Hematopoietic multipotent progenitor cell treated with erythropoietin and hydrocortisone succinate and interleukin-3 and kit ligand, for 4 days (in vitro differentiated cells): ENCODE results near the gene JMJD4.

Experiments
- DNase-seq: peaks from one replicate; pipeline ENCODE4 v3.0.0-alpha.2; 2015

JMJD4 gene

GRCh38 chr1:227748496-227749182 is 13.5 kb upstream of the JMJD4 start:
- peak; percentile 76 for DNase-seq

GRCh38 chr1:227747948-227748495 is 12.9 kb upstream of the JMJD4 start:
- DNase-seq: no peak

DNA sequence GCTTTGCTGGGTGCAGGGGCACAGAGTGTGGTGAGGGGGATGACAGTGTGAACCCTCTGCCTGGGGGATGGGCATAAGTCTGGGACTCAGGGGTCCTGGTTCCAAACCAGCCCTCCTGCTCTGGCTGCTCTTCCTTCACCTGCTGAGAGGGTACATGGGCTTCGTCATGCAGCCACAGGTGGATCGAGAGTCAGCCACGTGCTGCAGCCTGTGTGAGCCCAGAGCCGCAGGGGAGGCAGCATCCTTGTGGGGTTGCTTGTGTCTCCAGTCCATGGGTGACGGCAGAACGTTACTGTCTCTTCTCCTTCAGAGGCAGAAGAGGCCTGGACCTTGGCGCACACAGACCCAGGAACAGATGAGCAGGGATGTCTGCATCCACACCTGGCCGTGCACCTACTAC is 12.3 kb upstream of the JMJD4 start:
- no peak for DNase-seq

DNA sequence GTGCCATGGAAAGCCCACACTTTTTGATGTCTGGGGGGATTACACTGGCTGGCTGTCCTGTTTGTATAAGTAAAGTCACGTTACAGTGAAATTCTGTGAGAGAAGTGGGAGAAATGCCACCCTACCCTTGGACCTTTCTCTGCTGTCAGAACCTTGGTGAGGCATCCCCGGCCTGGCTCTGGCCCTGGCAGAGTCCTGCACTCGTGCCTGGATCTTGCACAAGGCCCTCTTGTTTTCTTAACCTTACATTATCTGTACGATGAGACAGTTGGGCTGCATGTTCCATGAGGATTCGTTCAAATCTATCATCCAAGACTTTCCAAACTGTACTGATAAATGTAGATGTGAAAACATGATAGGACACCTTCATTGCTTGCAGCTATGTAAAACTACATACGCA is 11.6 kb upstream of the JMJD4 start:
- no peak for DNase-seq

GRCh38 chr1:227745568-227746265 is 10.6 kb upstream of the JMJD4 start:
- no peak for DNase-seq

DNA sequence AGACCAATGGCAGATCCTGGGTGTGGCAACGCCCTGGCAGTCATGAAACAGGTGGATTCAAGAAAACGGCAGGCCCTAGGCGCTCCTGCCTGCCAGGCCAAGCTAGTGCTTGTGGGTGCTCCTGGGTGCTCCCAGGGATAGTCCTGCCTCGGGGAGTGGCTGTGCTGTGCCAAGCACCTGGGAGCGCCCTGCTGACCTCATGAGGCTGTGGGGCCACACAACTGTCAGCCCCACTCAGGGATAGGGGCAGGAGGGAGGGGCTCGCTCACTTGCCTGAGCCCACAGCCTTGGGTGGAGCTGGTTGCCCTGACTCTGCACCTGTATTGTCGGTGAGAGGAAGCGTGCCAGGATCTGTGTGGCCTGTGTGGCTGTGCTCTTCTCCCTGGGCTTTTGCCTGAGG is 9.6 kb upstream of the JMJD4 start:
- DNase-seq: no peak

DNA sequence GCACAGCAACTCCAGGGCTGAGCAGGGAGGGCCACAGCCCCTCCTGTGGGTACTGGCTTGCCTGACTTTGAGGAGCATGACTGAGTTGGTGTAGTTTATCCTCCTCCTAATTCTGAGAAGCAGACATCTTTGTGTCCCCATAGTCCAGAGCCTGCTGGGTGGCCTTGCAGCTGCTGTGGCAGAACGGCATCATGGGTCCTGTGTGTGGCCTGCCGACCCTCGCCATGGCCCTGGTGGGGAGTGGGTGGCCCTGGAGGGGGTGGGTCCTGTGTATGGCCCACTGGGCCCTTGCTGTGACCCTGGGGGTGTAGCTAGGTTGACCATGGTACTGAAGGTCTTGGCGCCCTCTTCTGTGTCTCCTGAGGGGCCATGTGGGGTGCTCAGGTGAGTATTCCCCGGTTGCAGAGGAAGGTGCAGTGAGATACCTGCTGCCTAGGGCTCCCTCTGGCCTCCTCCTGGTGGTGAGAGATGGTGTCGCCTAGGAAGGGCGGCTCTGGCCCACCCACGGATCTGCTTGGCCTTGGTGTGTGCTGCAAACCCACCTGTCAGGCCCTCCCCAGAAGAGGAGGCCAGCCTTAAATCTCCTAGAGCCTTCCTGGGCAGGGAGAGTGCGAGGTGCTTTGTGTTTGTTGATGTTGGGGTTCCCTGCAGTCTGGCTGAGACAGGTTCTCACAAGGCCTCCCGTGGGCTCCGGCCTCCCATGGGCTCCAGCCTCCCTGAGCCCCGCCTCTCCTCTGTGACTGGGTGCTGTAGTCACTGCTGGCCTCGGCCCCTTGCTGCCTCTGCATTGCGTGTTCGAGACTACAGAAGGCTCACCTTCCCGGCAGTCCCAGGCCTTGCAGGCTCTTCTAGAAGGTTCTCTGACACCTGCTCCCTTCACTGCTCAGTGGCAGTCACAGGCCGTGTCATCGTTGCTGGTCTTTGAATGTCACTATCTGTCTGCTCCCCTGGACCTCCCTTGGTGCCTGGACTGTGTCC is 7.9 kb upstream of the JMJD4 start:
- no peak for DNase-seq

DNA sequence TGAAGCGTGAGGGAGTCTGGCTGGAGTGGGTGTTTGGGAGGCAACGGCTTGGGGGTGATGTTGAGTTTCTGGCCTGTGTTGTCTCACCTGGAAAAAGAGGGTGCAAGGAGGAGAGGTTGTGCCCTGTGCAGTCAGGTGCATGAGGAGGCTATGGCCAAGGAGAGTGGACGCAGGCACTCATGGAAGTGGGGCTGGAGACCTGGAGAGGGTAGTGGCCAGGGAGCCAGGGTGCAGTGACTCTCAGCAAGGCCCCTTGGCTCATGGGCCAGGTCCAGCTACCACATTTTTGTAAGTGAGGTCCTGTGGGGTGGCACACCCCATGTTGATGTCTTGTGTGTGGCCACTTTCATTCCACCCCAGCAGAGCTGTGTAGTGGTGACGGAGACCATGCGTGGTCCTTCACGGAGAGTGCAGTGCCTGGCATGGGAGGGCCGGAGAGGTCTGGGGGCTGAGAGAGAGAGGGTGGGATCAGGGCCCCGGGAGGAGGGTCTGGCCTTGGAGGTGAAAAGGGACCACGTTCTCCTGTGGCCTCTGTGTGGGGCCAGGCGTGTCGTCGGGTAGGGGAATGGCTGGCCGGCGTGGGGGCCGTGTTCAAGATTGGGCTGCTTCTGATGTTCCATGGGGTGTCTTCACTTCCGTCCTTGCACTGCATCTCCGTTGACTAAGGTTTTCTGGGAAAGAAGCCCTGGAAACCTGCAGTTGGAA is 6.2 kb upstream of the JMJD4 start:
- no peak for DNase-seq

DNA sequence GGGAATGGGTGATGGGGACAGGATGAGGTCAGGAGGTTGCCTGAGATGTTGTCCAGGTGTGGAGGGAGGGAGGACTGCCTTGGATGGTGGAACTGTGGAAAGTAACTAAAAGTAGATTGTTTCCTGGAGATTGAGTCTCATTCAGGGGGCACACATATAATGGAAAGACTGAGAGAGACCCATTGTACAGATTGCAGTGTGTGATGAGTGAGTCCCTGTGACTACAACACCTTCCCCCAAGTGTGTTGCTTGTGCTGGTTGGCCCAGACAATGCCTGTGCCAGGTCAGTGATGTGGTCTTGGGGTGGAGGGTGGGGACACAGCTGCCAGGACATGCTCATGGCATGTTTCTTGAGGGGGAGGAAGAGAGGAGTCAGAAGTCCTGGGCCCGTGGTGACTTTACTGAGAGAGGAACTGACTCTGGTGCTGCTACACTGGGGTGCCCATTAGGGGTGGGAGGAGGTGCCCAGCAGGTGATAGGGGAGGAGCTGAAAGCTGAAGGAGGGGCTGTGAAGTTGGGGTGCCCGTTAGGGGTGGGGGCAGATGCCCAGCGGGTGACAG is 5.4 kb upstream of the JMJD4 start:
- no peak for DNase-seq

- DNase-seq: no peak
Measured at GRCh38 chr1:227739636-227740035, 4.5 kb upstream of the JMJD4 start.

DNA sequence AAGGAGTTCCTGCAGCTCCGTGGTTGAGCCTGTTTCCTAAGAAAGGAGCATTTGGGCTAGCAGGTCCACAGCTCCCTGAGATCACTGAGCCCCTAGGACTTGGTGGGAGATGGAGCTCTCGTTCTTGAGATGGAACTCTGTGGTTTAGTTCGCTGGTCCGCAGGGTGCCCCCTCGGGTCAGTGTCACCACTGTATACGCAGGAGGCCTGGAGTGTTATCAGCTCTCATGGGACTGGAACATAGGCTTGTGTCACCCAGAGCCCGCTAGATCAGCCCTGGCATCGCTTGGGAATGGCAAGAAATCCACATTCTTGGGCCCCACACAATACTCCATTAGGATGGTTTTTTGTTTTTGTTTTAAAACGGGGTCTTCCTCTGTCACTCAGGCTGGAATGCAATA is 3.7 kb upstream of the JMJD4 start:
- DNase-seq: no peak

GRCh38 chr1:227736814-227737432 is 1.8 kb upstream of the JMJD4 start:
- DNase-seq: no peak

DNA sequence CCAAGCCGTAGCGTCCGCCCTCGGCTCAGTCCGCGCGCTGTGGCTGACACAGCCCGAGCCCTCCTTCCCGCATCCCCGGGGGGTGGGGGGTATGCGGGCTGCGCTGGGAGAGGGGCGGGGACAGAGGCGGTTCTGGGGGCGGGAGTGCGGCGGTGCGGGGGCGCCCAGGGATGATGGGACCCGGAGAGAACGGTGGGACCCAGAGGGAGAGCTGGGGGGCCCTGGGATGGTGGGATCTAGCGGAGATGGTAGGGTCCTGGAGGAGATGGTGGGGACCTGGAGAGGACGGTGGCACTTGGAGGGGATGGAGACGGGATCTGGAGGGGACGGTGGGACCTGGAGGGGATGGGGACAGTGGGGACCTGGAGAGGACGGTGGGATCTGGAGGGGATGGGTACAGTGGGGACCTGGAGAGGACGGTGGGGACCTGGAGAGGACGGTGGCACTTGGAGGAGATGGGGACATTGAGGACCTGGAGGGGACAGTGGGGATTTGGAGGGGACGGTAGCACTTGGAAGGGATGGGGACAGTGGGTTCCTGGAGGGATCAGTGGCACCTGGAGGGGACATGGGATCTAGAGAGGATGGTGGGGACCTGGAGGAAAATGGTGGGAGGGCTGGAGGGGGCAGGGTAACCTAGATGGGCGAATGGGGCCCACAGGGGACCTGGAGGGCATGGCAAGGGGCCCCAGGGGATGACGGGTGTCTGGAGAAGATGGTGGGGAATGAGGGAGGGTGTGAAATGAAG is 610 bp upstream of the JMJD4 start:
- no peak for DNase-seq

DNA sequence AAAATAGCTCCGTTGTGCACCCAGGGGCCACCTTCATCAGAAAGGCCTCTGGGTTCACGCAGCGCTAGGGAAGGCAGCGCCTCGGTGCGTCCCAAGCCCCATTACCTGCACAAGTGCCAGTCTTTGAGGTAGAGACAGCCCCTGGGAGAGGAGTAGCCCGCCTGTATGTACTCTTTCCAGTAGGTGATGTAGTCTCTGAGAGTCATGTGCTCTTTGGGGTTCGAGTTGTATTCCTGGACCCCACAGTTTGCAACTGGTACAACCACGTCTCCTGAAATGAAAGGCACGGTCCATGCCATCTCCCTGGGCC is 601 bp downstream of the JMJD4 start:
- DNase-seq: peak; percentile 37

DNA sequence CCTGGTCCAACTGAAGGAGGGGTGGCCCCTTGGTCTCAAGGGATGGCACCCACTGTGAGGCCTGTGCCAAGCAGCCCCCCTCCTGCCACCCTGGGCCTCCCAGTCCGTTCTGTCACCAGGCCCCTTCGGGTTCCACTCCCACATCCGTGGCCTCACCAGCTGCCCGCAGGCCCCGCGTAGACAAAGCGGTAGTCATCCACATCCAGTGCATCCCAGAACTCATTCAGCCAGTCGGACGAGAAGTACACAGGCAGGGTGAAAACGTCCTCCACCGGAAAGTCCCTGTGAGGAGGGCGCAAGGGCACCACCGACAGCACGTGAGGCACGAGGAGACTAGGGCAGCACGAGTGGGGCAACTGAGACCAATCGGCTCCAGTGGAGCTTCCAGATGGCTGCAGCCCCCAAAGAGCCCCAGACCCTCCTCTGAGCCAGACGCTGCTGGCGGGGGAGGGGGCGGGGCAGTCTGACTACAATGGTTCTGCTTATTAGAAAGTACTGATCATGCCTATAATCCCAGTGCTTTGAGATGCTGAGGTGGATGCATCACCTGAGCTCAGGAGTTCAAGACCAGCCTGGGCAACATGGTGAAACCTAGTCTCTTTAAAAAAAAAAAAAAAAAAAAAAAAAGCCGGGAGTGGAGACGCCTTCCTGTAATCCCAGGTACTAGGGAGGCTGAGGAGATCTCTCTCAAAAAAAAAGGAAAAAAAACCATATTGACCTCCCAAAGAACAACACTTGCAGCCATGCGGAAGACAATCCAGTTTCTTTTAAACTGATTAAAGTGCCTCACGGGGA is 1.2 kb downstream of the JMJD4 start:
- DNase-seq: no peak

DNA sequence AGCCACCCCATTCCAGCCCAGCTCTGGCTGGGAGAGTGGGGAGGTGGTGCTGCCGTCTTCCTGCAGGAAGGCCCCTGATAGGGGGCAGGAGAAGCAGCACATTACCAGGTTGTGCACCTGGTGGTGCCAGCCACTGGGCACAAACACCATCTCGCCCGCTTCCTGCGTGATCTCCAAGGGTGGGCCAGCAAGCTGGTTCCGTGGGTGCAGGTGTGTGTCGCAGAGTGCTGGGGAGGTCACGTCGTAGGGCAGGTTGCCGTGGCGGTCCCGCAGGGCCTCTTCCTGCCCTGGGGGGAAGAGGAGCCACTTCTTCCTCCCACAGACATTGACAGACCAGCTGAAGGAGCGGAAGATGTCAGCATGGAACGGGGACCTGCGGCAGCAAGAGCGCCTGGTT is 1.8 kb downstream of the JMJD4 start:
- DNase-seq: no peak

DNA sequence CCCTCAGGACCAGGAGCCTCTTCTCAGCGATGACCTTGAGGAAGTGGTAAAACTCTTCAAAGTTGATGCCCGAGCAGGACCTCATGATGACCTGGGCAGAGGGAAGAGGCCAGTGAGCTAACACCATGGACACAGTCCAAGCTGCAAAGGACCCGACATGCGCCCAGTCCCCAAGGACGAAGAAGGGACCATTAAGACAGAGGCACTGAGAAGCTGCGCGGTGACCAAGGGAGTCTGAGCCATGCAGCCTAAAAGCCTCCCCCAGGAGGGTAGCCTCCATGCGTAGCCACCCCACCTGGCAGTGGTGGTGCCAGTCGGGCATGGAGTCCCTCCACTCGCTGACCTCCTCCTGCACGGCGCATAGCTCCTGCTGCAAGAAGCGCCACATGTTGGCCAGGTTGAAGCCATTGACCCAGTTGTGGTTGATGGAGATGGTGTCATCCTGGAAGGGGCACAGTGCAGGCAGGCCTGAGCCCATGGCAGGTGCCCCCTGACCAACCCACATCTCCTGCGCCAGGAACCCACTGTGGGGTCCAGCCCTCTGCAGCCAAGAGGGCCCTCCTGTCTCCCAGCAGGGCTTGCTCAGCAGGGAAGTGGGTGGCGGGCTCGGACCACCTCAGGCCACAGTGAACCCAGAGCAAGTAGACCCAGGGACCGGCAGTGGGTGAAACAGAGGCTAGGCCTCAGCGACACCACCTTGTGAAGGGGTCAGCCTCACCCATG is 2.4 kb downstream of the JMJD4 start:
- DNase-seq: no peak

GRCh38 chr1:227731696-227732585 is 3.2 kb downstream of the JMJD4 start:
- no peak for DNase-seq

DNA sequence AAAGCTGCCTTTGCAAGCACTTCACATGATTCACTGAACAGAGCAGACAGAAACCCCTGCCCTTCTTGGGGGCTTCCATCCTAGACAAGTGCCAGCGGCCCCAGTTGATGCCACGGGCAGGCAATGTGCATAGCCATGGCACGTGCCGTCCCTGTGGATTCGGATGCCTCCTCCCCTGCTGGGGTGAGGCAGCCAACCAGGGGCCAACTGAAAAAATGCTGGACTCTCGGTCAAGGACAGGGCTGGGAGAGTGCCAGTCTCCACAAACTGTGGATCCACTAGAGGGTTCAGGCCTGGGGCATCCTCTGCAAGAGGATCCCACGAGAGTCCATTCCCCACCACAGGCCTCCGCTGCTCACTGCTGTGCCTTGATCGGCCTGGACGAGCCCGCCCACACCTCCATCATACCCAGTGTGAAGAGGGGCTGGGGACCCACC is 3.8 kb downstream of the JMJD4 start:
- no peak for DNase-seq
